ENCODE measurements around the gene FEV.

FEV gene

DNA sequence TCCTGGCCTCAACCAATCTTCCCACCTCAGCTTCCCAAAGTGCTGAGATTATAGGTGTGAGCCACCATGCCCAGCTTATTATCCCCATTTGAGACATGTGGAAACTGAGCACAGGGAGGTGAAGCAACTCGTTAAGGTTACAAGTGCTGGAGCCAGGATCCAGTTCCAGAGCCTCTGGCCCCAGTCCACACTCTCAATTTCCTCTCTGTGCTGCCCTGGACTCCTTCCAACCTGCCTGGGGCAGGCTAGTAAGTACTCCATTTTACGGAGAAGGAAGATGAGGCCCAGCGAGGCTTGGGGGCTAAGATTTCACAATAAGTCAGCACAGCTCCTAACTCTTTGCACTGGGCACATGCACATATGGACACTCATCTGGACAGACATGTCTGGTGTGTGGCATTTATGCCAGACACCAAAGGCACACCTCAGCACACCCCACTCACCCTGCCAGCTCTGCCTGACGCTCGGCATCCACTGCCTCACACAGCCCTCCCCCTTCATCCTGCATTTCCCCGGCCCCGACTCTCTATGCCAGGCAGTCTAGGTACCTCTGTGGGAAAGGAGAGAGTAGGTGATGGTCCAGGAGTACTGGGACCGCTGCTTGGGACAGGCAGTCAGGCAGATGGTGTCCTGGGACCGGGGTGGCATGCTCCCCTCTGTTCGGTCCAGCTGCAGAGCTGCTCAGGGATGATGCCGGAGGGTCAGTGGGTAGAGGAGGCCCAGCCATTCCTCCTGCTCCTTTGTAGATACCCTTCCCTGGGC is 35.8 kb upstream of the FEV start:
- no peaks in the 10 kb centered on the region for H3K36me3 ChIP-seq (ENCODE audit: insufficient read depth, low read length)
- H3K4me2 ChIP-seq (ENCODE audit: insufficient read depth, low read length) = no peak overlapping the region
- no peaks in the 10 kb centered on the region for H3K79me2 ChIP-seq (ENCODE audit: insufficient read depth, low read length)
- peaks cover 5% of the 10 kb centered on the region for H3K27me3 ChIP-seq (ENCODE audit: insufficient read depth, low read length, poor library complexity)
- no peak overlapping the region for H3K27ac ChIP-seq (ENCODE audit: low read length)
- no peak overlapping the region for H3K4me3 ChIP-seq (ENCODE audit: low read depth in 1 of 2, low read length in 2 of 2)
- H3K4me1 ChIP-seq (ENCODE audit: insufficient read depth, low read length) = no peaks in the 10 kb centered on the region
- DNase-seq = no peak
- H2AFZ ChIP-seq (ENCODE audit: low read depth, low read length) = no peak overlapping the region
- TF ChIP-seq EZH2 (IDR thresholded peaks at IDR 0.05; ENCODE audit: borderline replicate concordance, low read depth, low read length, severe bottlenecking) = no peak
- TF ChIP-seq, protein P1, sequence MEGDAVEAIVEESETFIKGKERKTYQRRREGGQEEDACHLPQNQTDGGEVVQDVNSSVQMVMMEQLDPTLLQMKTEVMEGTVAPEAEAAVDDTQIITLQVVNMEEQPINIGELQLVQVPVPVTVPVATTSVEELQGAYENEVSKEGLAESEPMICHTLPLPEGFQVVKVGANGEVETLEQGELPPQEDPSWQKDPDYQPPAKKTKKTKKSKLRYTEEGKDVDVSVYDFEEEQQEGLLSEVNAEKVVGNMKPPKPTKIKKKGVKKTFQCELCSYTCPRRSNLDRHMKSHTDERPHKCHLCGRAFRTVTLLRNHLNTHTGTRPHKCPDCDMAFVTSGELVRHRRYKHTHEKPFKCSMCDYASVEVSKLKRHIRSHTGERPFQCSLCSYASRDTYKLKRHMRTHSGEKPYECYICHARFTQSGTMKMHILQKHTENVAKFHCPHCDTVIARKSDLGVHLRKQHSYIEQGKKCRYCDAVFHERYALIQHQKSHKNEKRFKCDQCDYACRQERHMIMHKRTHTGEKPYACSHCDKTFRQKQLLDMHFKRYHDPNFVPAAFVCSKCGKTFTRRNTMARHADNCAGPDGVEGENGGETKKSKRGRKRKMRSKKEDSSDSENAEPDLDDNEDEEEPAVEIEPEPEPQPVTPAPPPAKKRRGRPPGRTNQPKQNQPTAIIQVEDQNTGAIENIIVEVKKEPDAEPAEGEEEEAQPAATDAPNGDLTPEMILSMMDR (IDR thresholded peaks at IDR 0.05; ENCODE audit: borderline replicate concordance, extremely low read depth, low read length, poor library complexity, severe bottlenecking) = no peak
- no peak overlapping the region for H3K9ac ChIP-seq (ENCODE audit: low read depth, low read length)
- H3K9me3 ChIP-seq (ENCODE audit: insufficient read depth, low read length, severe bottlenecking) = no peaks in the 10 kb centered on the region
- no peaks in the 10 kb centered on the region for H4K20me1 ChIP-seq (ENCODE audit: insufficient read depth, low read length)
- ATAC-seq (ENCODE audit: insufficient read depth, low read depth) = no peak

DNA sequence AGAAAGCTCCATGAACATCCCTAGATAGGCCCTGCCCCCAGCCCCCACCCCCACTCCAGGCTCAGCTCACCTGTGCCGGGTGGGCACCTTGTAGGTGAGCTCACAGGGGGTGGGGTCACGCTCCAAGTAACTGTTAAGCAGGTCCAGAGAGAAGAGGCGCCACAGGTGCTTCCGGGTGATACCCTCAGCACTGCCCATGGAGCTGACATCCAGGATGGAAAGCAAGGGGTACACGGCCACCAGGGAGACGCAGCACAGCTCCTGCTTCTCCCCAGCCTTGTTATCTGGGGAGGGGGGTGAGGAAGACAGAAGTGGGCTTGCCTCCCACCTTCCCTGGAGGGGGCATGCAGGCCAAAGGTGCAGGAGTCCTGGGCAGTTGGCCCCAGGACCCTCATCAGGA is 34.5 kb upstream of the FEV start:
- no peaks in the 10 kb centered on the region for H3K27me3 ChIP-seq (ENCODE audit: insufficient read depth, low read length, poor library complexity)
- TF ChIP-seq, protein P1 (IDR thresholded peaks at IDR 0.05; ENCODE audit: borderline replicate concordance, extremely low read depth, low read length, poor library complexity, severe bottlenecking) = no peak
- no peak for TF ChIP-seq EZH2 (IDR thresholded peaks at IDR 0.05; ENCODE audit: borderline replicate concordance, low read depth, low read length, severe bottlenecking)
- H3K4me1 ChIP-seq (ENCODE audit: insufficient read depth, low read length) = no peaks in the 10 kb centered on the region
- H3K27ac ChIP-seq (ENCODE audit: low read length) = no peak overlapping the region
- H2AFZ ChIP-seq (ENCODE audit: low read depth, low read length) = no peak overlapping the region
- no peaks in the 10 kb centered on the region for H3K79me2 ChIP-seq (ENCODE audit: insufficient read depth, low read length)
- no peaks in the 10 kb centered on the region for H3K36me3 ChIP-seq (ENCODE audit: insufficient read depth, low read length)
- no peak overlapping the region for H3K4me2 ChIP-seq (ENCODE audit: insufficient read depth, low read length)
- DNase-seq = no peak
- H4K20me1 ChIP-seq (ENCODE audit: insufficient read depth, low read length) = no peaks in the 10 kb centered on the region
- no peaks in the 10 kb centered on the region for H3K9me3 ChIP-seq (ENCODE audit: insufficient read depth, low read length, severe bottlenecking)
- H3K9ac ChIP-seq (ENCODE audit: low read depth, low read length) = no peak overlapping the region
- H3K4me3 ChIP-seq (ENCODE audit: low read depth in 1 of 2, low read length in 2 of 2) = no peak overlapping the region
- ATAC-seq (ENCODE audit: insufficient read depth, low read depth) = no peak

DNA sequence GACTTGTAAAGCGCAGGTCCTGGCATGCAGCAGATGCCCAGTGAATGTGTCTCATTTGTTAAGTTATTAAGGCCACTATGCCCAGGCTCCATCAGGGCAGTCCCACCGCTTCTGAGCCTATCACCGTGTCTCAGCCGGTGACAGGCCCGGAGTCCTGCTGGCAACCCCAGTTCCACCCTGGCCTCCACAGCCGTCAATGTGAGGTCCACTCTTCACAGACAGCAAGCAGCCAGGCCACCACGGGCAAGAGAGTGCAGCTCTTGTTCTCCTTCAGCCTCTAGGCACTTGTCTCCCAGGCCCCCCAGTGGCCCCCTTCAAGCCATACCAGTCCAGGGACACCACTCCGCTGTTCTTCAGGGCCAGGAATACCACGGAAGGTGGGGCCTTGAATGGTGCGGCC is 33.7 kb upstream of the FEV start:
- no peak overlapping the region for H3K4me2 ChIP-seq (ENCODE audit: insufficient read depth, low read length)
- H3K27ac ChIP-seq (ENCODE audit: low read length) = no peak overlapping the region
- H3K79me2 ChIP-seq (ENCODE audit: insufficient read depth, low read length) = no peaks in the 10 kb centered on the region
- H3K9ac ChIP-seq (ENCODE audit: low read depth, low read length) = no peak overlapping the region
- TF ChIP-seq, protein P1 (IDR thresholded peaks at IDR 0.05; ENCODE audit: borderline replicate concordance, extremely low read depth, low read length, poor library complexity, severe bottlenecking) = no peak
- TF ChIP-seq EZH2 (IDR thresholded peaks at IDR 0.05; ENCODE audit: borderline replicate concordance, low read depth, low read length, severe bottlenecking) = no peak
- ATAC-seq (ENCODE audit: insufficient read depth, low read depth) (no peak), DNase-seq (no peak)
- no peaks in the 10 kb centered on the region for H3K36me3 ChIP-seq (ENCODE audit: insufficient read depth, low read length)
- no peaks in the 10 kb centered on the region for H3K27me3 ChIP-seq (ENCODE audit: insufficient read depth, low read length, poor library complexity)
- H4K20me1 ChIP-seq (ENCODE audit: insufficient read depth, low read length) = no peaks in the 10 kb centered on the region
- no peaks in the 10 kb centered on the region for H3K4me1 ChIP-seq (ENCODE audit: insufficient read depth, low read length)
- H3K9me3 ChIP-seq (ENCODE audit: insufficient read depth, low read length, severe bottlenecking) = no peaks in the 10 kb centered on the region
- H3K4me3 ChIP-seq (ENCODE audit: low read depth in 1 of 2, low read length in 2 of 2) = no peak overlapping the region
- no peak overlapping the region for H2AFZ ChIP-seq (ENCODE audit: low read depth, low read length)

Data from DND-41 (cell line).